ENCODE data around the gene CALN1.
"Not testable (repeated sequence)": the region's sequence is repeated elsewhere in the genome, so short reads cannot be mapped to it uniquely, and the experiment has no call there.

CALN1 gene

GRCh38 chr7:71824006-71824760 lies 588.0 kb downstream of the CALN1 start:
- in situ Hi-C loops (cut with MboI; ENCODE audit: low sequenced_read_pairs), result no loop called here

DNA sequence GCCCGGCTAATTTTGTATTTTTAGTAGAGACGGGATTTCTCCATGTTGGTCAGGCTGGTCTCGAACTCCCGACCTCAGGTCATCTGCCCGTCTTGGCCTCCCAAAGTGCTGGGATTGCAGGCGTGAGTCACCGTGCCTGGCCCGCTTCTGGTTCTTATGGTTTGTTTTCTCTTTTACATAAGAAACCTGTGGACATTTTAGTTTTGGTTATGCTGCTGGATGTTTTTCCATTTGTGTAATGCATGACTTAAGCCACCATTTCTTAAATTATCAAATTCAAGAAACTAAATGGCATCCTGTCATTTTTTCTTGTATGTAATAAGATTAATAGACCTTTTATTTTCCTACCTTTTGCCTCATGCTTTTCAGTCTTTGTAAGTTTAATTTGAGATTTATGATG lies 589.7 kb downstream of the CALN1 start:
- in situ Hi-C loops (cut with MboI; ENCODE audit: low sequenced_read_pairs), result not testable (repeated sequence)

- in situ Hi-C loops (cut with MboI; ENCODE audit: low sequenced_read_pairs), result no loop called here
These were observed 594.2 kb downstream of the CALN1 start for GRCh38 chr7:71817916-71818315.

- in situ Hi-C loops (cut with MboI; ENCODE audit: low sequenced_read_pairs), result no loop called here
These were observed 604.0 kb downstream of the CALN1 start for GRCh38 chr7:71808115-71808514.

- in situ Hi-C loops (cut with MboI; ENCODE audit: low sequenced_read_pairs), result no loop called here
These were observed 607.9 kb downstream of the CALN1 start for GRCh38 chr7:71804256-71804655.

- in situ Hi-C loops (cut with MboI; ENCODE audit: low sequenced_read_pairs), result no loop called here
These were observed 610.2 kb downstream of the CALN1 start for GRCh38 chr7:71801976-71802375.

DNA sequence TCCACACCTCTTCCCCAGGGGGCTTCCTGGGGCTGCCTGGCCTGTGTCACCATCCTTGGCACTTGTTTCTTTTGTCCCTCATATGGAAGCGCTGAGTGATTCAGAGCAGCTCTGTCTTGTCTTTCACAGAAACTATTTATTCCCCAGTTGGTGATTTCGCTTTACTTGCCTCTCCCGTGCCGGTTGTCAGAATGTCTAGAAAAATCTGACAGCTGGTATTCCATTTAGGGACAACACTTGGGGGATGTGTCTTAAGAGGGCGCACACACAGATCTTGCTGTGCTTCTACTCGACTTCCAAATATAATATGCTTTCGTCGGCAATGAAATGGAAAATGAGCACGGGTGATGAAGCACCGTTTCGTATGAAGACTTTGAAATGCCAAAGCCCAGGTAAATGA lies 611.8 kb downstream of the CALN1 start:
- in situ Hi-C loops (cut with MboI; ENCODE audit: low sequenced_read_pairs), result no loop called here

GRCh38 chr7:71795410-71795809 lies 616.7 kb downstream of the CALN1 start:
- in situ Hi-C loops (cut with MboI; ENCODE audit: low sequenced_read_pairs), result no loop called here

DNA sequence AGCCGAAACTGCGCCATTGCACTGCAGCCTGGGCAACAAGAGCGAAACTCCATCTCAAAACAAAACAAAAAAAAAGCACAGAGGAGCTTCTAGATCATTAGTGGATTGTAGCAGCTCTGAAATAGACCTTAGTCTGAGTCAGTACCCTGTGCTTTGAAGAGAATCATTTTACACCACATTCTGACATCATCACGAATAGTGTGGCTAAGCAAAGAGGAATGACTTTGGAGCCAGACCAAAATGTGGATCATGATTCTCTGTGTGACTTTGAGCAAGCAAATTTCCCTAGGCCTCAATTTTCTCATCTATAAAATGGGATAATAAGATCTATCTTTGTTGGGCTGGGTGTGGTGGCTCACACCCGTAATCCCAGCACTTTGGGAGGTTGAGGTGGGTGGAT lies 618.9 kb downstream of the CALN1 start:
- in situ Hi-C loops (cut with MboI; ENCODE audit: low sequenced_read_pairs), result no loop called here

DNA sequence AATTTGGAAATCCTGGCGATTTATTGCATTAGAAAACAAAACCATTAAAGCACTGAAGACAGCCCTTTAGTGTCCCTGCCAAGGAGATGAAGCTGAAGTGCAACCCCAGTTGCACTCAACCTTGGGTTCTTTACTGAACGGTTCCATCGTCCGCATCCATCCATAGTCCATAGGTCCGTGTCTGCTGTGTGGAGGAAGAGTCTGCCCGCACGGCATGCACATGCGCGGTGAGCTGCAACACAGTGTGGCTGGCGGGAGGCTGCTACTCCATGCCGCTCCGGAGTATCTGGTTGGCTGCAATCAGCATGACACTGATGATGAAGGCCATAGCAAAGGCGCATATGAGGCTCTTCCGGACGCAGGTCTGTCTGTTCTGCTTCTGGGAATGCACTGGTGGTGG lies 624.6 kb downstream of the CALN1 start:
- in situ Hi-C loops (cut with MboI; ENCODE audit: low sequenced_read_pairs), result no loop called here

DNA sequence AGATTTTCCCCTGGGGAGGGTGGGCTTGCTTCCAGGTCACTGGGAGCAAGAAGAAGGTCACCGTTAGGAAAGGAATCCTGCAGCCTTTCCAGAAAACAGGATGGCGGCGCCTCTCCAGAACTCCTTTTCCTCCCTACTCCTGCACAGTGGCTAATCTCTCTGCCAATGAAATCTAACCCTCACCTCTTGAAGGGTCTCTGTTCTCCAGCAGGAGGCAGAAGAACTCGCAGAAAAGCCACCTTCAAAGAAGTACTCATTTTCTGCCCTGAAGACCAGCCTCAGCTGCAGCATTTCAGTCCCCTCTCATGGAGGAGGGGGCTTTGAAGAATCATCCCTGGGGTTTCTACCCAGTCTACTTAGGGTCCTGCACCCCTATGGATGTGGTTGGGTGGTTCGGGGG lies 626.9 kb downstream of the CALN1 start:
- in situ Hi-C loops (cut with MboI; ENCODE audit: low sequenced_read_pairs), result no loop called here

DNA sequence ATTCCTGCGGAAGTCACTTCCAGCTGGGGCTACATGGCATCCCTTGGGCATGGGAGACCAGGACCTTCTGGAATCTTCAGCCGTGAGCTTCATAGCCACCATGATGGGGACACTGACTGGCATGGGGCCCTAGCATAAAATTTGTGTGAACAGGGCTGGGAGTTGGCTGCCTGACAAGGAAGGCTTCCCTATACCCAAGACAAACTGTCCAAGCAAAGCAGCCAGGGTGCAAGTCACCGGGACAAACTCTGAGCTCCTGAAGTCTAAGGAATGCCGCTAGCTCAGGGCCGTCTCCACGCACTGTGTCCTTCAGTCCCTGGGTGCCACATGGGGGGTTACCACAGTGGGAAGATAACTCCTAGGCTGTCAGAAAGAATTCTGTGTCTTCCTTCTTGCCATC lies 627.4 kb downstream of the CALN1 start:
- in situ Hi-C loops (cut with MboI; ENCODE audit: low sequenced_read_pairs), result no loop called here

GRCh38 chr7:71784180-71784579 lies 628.0 kb downstream of the CALN1 start:
- in situ Hi-C loops (cut with MboI; ENCODE audit: low sequenced_read_pairs), result no loop called here

- in situ Hi-C loops (cut with MboI; ENCODE audit: low sequenced_read_pairs), result no loop called here
These were observed 628.4 kb downstream of the CALN1 start for GRCh38 chr7:71783779-71784178.

GRCh38 chr7:71782051-71782450 lies 630.1 kb downstream of the CALN1 start:
- in situ Hi-C loops (cut with MboI; ENCODE audit: low sequenced_read_pairs), result no loop called here

GRCh38 chr7:71780282-71780681 lies 631.9 kb downstream of the CALN1 start:
- in situ Hi-C loops (cut with MboI; ENCODE audit: low sequenced_read_pairs), result no loop called here

- in situ Hi-C loops (cut with MboI; ENCODE audit: low sequenced_read_pairs), result no loop called here
These were observed 634.9 kb downstream of the CALN1 start for GRCh38 chr7:71777278-71777677.

DNA sequence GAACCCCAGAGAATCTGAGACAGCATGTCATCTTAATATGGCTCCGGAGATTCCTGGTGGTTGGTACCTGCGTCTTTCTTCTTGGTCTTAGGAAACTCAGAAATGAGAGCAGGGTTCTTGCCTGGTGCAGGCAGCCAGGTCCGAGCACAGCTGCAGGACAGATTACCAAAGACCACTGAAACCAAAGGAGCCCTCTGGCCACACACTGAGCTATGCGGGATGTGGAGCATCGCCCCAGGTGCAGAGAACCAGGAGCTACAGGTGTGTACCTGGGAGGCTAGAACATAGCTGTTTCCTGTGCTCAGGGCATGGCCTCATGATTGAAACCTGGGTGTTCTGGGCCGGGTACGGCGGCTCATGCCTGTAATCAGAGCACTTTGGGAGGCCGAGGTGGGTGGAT lies 635.4 kb downstream of the CALN1 start:
- in situ Hi-C loops (cut with MboI; ENCODE audit: low sequenced_read_pairs), result no loop called here

- in situ Hi-C loops (cut with MboI; ENCODE audit: low sequenced_read_pairs), result no loop called here
These were observed 636.5 kb downstream of the CALN1 start for GRCh38 chr7:71775648-71776047.

GRCh38 chr7:71772779-71773178 lies 639.4 kb downstream of the CALN1 start:
- in situ Hi-C loops (cut with MboI; ENCODE audit: low sequenced_read_pairs), result no loop called here

DNA sequence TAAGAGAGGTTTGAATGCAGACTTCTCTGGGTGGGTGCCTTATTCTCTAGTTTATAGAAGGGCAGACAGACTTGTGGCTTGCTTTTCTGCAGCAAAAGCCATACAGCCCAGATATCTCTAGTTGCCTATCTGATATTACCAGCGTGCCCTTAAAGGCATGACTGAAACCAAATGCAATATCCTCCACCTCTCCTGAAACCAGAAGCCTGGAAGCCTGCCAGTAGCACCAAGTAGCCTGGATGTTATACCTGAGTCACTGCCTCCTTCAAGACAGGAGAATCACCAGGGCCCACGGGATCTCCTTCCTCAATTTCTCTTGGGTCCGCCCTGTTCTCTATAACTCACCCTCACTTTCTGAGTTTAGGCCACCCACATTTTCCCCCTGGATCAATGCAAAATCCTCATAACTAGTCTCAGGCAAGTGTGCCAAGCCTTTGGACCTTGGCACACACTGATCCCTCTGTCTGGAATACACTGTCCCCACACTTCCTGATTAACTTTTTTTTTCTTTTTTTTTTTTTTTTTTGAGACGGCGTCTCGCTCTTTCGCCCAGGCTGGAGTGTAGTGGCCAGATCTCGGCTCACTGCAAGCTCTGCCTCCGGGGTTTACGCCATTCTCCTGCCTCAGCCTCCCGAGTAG lies 641.8 kb downstream of the CALN1 start:
- in situ Hi-C loops (cut with MboI; ENCODE audit: low sequenced_read_pairs), result no loop called here

DNA sequence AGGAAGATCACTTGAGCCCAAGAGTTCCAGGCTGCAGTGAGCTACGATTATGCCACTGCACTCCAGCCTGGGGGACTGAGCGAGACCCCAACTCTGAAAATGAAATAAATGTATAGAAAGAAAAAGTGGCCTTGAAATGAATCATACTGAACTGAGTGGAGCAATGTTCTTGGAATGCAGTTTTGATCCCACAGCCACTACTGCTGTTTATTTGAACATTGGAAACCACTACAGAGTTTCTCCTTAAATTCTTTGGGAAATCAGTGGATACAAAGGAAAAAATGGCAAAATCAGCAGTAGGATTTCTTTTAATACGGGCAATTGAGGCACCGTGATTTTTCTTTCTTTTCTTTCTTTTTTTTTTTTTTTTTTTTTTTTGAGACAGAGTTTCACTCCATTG lies 642.8 kb downstream of the CALN1 start:
- in situ Hi-C loops (cut with MboI; ENCODE audit: low sequenced_read_pairs), result no loop called here

DNA sequence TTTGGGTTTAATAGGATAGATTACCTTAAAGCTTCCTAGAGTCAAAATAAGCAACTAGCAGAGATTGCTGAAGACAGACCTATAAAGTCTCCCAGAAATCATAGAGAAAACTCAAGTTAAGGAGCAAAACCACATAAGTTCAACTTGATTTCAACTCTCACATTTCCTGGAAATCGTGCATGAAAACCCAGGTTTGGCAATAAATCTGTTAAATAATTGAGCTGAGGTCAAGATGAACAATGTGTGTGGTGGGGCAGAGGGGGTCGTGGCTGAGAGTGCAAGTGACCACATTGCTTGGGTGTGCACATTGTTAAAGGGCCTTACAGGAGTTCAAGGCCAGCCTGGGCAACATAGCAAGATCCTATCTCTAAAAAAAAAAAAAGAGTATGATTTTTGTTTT lies 643.7 kb downstream of the CALN1 start:
- in situ Hi-C loops (cut with MboI; ENCODE audit: low sequenced_read_pairs), result no loop called here

Measured in HL-60/S4 treated with retinoic acid at 250 ng/mL for 4 days and 3 days (cell line).